Mucosa of rectum (tissue), 2 donors: ENCODE data around the gene LSM4.

Source experiments
- H3K27ac ChIP-seq, 2 donors: one replicate each; pipeline ENCODE4 v1.7.0; 2013; ENCODE audit warnings: inconsistent platforms in 2 of 2, low read depth in 2 of 2, low read length in 2 of 2
- H3K27me3 ChIP-seq, 2 donors: one replicate each; pipeline ENCODE4 v1.7.0; 2013; ENCODE audit warnings: low read length in 2 of 2; ENCODE audit not compliant: control insufficient read depth in 2 of 2, insufficient read depth in 2 of 2
- H3K36me3 ChIP-seq, 2 donors: one replicate each; pipeline ENCODE4 v1.7.0; 2013; ENCODE audit warnings: low read length in 2 of 2; ENCODE audit not compliant: control insufficient read depth in 2 of 2, insufficient read depth in 2 of 2
- H3K4me1 ChIP-seq, 2 donors: one replicate each; pipeline ENCODE4 v1.7.0; 2013; ENCODE audit warnings: low read length in 2 of 2, mild to moderate bottlenecking in 1 of 2; ENCODE audit not compliant: control insufficient read depth in 2 of 2, insufficient read depth in 2 of 2
- H3K4me3 ChIP-seq, 2 donors: one replicate each; pipeline ENCODE4 v1.7.0; 2013; ENCODE audit warnings: low read length in 2 of 2
- H3K9ac ChIP-seq, 2 donors: one replicate each; pipeline ENCODE4 v1.7.0; 2013; ENCODE audit warnings: low read length in 2 of 2, low read depth in 1 of 2, mild to moderate bottlenecking in 1 of 2
- H3K9me3 ChIP-seq, 2 donors: one replicate each; pipeline ENCODE4 v1.7.0; 2013; ENCODE audit warnings: low read length in 2 of 2; ENCODE audit not compliant: control insufficient read depth in 2 of 2
- donor health status: healthy.
- donor health status: Normal muscosa, but diverticular disease.

LSM4 gene

DNA sequence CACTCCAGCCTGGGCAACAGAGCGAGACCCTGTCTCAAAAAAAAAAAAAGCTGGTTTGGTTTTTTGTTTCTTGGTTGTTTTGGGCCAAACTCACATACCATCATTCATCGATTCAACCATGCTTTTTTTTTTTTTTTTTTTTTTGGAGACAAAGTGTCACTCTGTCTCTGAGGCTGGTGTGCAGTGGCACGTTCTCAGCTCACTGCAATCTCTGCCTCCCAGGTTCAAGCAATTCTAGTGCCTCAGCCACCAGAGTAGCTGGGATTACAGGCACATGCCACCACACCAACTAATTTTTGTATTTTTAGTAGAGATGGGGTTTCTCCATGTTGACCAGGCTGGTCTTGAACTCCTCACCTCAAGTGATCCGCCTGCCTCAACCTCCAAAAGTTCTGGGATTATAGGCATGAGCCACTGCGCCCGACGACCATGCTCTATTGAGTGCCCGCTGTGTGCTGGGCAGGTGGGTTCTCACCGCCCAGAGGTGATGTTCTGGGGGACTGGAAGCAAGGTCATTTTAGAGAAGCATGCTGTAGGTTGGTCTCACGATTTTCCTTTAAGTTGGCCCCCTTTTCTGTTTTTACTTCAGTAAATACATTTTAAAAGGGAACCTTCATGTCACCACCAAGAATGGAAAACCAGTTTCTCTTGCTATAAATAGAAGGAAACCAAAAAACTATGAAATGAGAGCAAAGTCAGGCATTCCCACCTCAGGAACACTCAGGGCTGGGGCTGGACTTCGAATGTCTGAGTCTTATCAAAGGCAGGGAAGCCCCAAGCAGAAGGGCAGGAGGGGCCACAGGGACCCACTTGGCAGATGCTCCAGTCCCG lies 33.2 kb downstream of the LSM4 start:
- Histone ChIP-seq H3K9ac (peak overlapping the region in 1 of 2 donors; percentile 36), H3K4me1 (peaks cover 18 to 34% of the 10 kb centered on the region in 2 donors), H3K9me3 (no peaks in the 10 kb centered on the region), H3K27ac (peak overlapping the region; percentile 22 to 49), H3K36me3 (no peaks in the 10 kb centered on the region), H3K4me3 (no peak overlapping the region), H3K27me3 (no peaks in the 10 kb centered on the region)

DNA sequence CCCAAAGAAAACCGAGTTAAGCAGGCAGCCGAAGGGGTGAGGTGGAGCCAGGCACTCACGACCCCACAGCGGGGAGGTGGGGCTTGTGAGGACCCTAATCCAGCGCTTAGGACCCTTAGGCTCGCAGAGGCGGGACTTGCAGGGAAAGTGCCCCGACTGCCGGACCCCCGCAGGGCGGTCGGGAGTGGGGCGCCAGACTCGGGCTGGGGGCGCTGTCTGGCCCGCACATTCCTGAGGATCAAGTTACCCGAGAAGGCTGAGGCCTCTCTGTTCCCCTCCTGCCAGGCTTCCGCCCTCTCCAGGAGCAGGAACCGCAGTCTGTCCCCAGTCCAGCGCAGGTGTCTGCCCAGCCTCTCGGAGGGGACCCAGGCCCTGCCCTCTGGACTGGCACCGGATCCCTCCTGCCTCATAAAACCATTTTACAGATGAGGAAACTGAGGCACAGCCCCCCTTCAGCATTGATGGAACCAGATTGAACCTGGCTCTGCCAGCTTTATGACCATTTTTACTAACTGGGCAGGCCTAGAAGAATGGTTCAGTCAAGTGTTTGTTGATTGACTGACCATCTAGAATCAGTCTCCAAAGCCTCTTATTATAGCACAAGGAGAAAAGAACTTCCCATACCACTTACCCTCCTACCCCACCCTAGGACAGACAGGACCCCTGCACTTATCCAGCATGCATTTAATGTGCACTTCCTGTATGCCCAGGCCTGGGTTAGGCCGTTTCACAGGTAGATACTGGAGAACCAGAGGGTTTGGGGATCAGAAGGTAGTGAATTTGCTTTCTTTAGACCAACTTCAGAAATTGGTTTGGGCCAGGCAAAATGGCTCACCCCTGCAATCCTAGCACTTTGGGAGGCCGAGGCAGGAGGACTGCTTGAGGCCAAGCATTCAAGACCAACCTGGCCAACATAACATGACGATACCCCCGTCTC lies 34.8 kb downstream of the LSM4 start:
- Histone ChIP-seq H3K27ac (no peak overlapping the region), H3K9me3 (no peaks in the 10 kb centered on the region), H3K36me3 (no peaks in the 10 kb centered on the region), H3K9ac (no peak overlapping the region), H3K4me3 (no peak overlapping the region), H3K27me3 (no peaks in the 10 kb centered on the region), H3K4me1 (peaks cover 15 to 35% of the 10 kb centered on the region in 2 donors)

- peaks cover 18 to 37% of the 10 kb centered on the region in 2 donors for H3K4me1 ChIP-seq
- H3K27me3 ChIP-seq: no peaks in the 10 kb centered on the region
- no peak overlapping the region for H3K4me3 ChIP-seq
- peak overlapping the region in 1 of 2 donors; percentile 21 for H3K27ac ChIP-seq
- no peak overlapping the region for H3K9ac ChIP-seq
- no peaks in the 10 kb centered on the region for H3K36me3 ChIP-seq
- no peaks in the 10 kb centered on the region for H3K9me3 ChIP-seq
Measured at GRCh38 chr19:18286973-18287635, 35.8 kb downstream of the LSM4 start.

GRCh38 chr19:18284712-18285360 lies 38.0 kb downstream of the LSM4 start:
- no peaks in the 10 kb centered on the region for H3K9me3 ChIP-seq
- H3K36me3 ChIP-seq: no peaks in the 10 kb centered on the region
- peak overlapping the region; percentile 65 to 69 for H3K27ac ChIP-seq
- peaks cover 15 to 23% of the 10 kb centered on the region in 2 donors for H3K4me1 ChIP-seq
- H3K9ac ChIP-seq: peak overlapping the region in 1 of 2 donors; percentile 62
- H3K27me3 ChIP-seq: no peaks in the 10 kb centered on the region
- H3K4me3 ChIP-seq: no peak overlapping the region

GRCh38 chr19:18283338-18283737 lies 39.5 kb downstream of the LSM4 start:
- Histone ChIP-seq H3K4me1 (peaks cover 22 to 34% of the 10 kb centered on the region in 2 donors), H3K27me3 (no peaks in the 10 kb centered on the region), H3K27ac (peak overlapping the region; percentile 100), H3K4me3 (no peak overlapping the region), H3K9ac (peak overlapping the region in 1 of 2 donors; percentile 95), H3K36me3 (peaks cover 6 to 7% of the 10 kb centered on the region in 2 donors), H3K9me3 (no peaks in the 10 kb centered on the region)

DNA sequence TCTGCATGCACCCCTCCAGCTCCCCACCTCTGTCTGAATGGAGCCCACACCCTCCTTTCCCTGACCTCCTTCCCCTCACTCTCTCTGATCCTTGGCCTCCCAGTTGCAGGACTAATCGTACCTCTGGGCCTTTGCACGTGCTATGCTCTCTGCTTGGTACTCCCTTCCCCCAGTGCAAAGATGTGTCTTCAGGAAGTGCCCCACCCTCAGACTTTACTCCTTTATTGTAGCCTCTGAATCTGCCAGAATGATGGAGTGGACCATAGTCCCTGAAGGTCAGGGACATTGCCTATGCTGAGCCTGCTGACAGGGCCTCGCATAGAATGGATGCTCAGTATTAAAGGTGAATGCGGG lies 40.1 kb downstream of the LSM4 start:
- peaks cover 11 to 12% of the 10 kb centered on the region in 2 donors for H3K36me3 ChIP-seq
- peak overlapping the region; percentile 67 to 80 for H3K4me3 ChIP-seq
- H3K9me3 ChIP-seq: no peaks in the 10 kb centered on the region
- H3K27ac ChIP-seq: peak overlapping the region; percentile 100
- H3K27me3 ChIP-seq: no peaks in the 10 kb centered on the region
- peaks cover 27 to 40% of the 10 kb centered on the region in 2 donors for H3K4me1 ChIP-seq
- peak overlapping the region; percentile 95 to 99 for H3K9ac ChIP-seq

- Histone ChIP-seq H3K9me3 (no peaks in the 10 kb centered on the region), H3K4me1 (peaks cover 27 to 40% of the 10 kb centered on the region in 2 donors), H3K4me3 (peak overlapping the region; percentile 67 to 80), H3K36me3 (peaks cover 11 to 12% of the 10 kb centered on the region in 2 donors), H3K9ac (peak overlapping the region; percentile 95 to 99), H3K27me3 (no peaks in the 10 kb centered on the region), H3K27ac (peak overlapping the region; percentile 100)
Measured at GRCh38 chr19:18282021-18282787, 40.7 kb downstream of the LSM4 start.

DNA sequence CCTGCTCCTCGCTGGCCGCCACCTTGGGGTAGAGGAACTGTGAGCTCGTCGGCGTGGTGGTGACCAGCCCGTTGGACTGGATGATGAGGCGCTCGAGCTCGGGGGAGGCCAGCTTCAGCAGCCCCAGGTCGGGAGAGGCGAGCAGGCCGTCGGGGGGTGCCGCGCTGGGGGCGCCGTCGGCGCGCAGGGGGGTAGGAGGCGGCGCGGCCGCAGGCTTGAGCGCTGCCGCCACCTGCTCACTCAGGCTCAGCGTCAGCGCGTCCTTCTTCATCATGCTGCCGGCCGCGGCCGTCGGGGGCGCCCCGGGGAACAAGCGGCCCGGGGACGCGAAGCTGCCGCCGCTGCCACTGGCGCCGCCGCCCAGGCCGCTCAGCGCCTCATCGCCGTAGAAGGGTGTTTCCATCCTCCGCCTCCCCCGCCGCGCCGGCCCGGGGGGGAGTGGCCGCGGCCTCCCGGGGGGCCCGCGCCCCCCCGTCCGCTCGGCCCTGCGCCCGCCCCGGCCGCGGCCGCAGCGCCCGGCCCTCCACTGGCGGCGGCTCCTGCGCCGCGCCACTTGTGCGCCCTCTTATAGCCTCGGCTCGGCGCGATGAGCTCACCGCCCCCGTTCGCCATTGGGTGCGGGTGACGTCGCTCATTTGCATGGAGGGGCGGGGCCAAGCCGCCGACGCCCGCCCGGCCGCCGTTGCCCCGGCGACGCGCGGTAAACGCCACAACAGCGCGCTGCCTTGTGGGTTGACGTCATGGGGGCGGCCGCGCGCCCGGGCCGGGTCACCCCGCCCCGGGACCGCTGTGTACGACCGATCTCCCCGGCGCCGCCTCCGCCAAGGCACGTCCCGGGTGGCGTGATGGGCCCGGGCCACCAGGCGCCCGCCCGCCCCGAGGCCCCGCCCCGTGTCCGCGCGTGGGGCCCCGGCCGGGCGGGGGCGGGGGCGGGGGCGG lies 41.5 kb downstream of the LSM4 start, which contains the start of gene JUND:
JUND (minus strand) TSS at position 541 of the 939 bp plus-strand sequence; CDS start at position 403, 138 bp downstream.
- peaks cover 27 to 40% of the 10 kb centered on the region in 2 donors for H3K4me1 ChIP-seq
- no peaks in the 10 kb centered on the region for H3K27me3 ChIP-seq
- H3K27ac ChIP-seq: peak within 1 kb of the TSS; percentile 100
- H3K4me3 ChIP-seq: peak within 1 kb of the TSS; percentile 85 to 99
- H3K9ac ChIP-seq: peak within 1 kb of the TSS; percentile 99 to 100
- peaks cover 11 to 12% of the 10 kb centered on the region in 2 donors for H3K36me3 ChIP-seq
- no peaks in the 10 kb centered on the region for H3K9me3 ChIP-seq
